Mammary epithelial cell (primary cell): ENCODE measurements around the gene OR10D3.

Source experiments
- CTCF ChIP-seq, 2 donors: IDR thresholded peaks in 1 of 2; conservative IDR thresholded peaks in 1 of 2; 2 replicates each; pipeline ENCODE4 v1.5.1; 2011 to 2012; ENCODE audit warnings: inconsistent platforms in 2 of 2, low read length in 2 of 2, mild to moderate bottlenecking in 2 of 2, control low read depth in 1 of 2, low read depth in 1 of 2; ENCODE audit not compliant: insufficient read depth in 1 of 2; ENCODE audit errors: extremely low read depth in 1 of 2
- EZH2 ChIP-seq: IDR thresholded peaks from 2 replicates; pipeline ENCODE4 v1.6.1; 2012; ENCODE audit warnings: low read length, inconsistent platforms, borderline replicate concordance

DNA sequence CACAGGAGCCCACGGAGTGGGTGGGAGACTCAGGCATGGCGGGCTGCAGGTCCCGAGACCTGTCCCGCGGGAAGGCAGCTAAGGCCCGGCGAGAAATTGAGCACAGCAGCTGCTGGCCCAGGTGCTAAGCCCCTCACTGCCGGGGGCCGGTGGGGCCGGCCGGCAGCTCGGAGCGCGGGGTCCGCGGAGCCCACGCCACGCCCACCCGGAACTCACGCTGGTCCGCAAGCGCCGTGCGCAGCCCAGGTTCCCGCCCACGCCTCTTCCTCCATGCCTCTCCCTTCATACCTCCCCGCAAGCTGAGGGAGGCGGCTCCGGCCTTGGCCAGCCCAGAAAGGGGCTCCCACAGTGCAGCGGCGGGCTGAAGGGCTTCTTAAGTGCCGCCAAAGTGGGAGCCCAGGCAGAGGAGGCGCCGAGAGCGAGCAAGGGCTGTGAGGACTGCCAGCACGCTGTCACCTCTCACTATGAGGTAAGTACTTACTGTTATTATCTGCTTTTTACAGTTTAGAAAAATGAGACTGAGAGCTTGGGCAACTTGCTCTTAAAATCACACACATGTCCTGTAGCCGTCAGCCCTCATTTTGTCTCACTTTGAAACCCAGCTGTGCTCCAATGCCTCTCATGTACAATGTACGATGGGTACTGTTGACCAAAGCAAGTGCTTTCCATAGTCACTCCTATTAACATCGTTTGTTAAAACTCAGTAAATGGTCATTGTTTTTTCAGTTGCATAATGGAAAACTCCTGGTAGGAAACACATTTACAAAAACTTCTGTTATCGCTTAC, 12.2 kb upstream of the OR10D3 start:
- TF ChIP-seq CTCF (conservative IDR thresholded peaks at IDR 0.05 in 1 of 2, IDR thresholded peaks at IDR 0.05 in 1 of 2; ENCODE audit: extremely low read depth in 1 of 2, insufficient read depth in 1 of 2, low read depth in 1 of 2, low read length in 2 of 2) (no peak), EZH2 (no peak)
